CD14-positive monocyte (primary cell): ENCODE data around the gene PTPRH. TPM values are rescaled to one million over a fixed set of nuclear protein-coding genes. Genes with fewer than 3 reads are reported as not detected.

Experiments used
- DNase-seq, 3 donors: peaks; one replicate each; pipeline ENCODE4 v3.0.0-alpha.2; 2011 to 2022
- H2AFZ ChIP-seq: 2 replicates; pipeline ENCODE4 v1.6.0; 2012; ENCODE audit warnings: mild to moderate bottlenecking, low read depth, low read length, inconsistent platforms; ENCODE audit not compliant: insufficient read depth, poor library complexity, severe bottlenecking
- H3K27ac ChIP-seq, 2 donors: 1 replicate in 1 of 2; 2 replicates in 1 of 2; pipeline ENCODE4 v1.5.1; 2012 to 2013; ENCODE audit warnings: low read length in 2 of 2, control low read depth in 1 of 2, inconsistent platforms in 1 of 2, low read depth in 1 of 2, mild to moderate bottlenecking in 1 of 2
- H3K27me3 ChIP-seq, 2 donors: one replicate each; pipeline versions ENCODE4 v1.6.0 to v1.6.1; 2011 to 2013; ENCODE audit warnings: low read length in 2 of 2; ENCODE audit not compliant: control insufficient read depth in 2 of 2, insufficient read depth in 2 of 2
- H3K36me3 ChIP-seq, 2 donors: replicated peaks in 1 of 2; 1 replicate in 1 of 2; 2 replicates in 1 of 2; pipeline versions ENCODE4 v1.5.1 to v1.6.1; 2012 to 2013; ENCODE audit warnings: low read length in 2 of 2, control low read depth in 1 of 2, inconsistent platforms in 1 of 2, mild to moderate bottlenecking in 1 of 2; ENCODE audit not compliant: insufficient read depth in 2 of 2, control insufficient read depth in 1 of 2
- H3K4me1 ChIP-seq, 2 donors: 1 replicate in 1 of 2; 2 replicates in 1 of 2; pipeline versions ENCODE4 v1.5.1 to v1.6.1; 2012 to 2013; ENCODE audit warnings: low read length in 2 of 2, control low read depth in 1 of 2, inconsistent platforms in 1 of 2, mild to moderate bottlenecking in 1 of 2, moderate library complexity in 1 of 2; ENCODE audit not compliant: insufficient read depth in 2 of 2, control insufficient read depth in 1 of 2
- H3K4me2 ChIP-seq: replicated peaks from 2 replicates; pipeline ENCODE3; 2012; ENCODE audit warnings: low read length, moderate library complexity, mild to moderate bottlenecking; ENCODE audit not compliant: poor library complexity, severe bottlenecking; ENCODE audit errors: extremely low read depth
- H3K4me3 ChIP-seq, 3 experiments: fragments of 200-600 bp in 1 of 3; sonication (generic) in 1 of 3; replicated peaks in 1 of 3; 1 replicate in 2 of 3; 2 replicates in 1 of 3; pipeline ENCODE4 v1.5.1; 2011 to 2013; ENCODE audit warnings: low read length in 3 of 3, mild to moderate bottlenecking in 3 of 3, control low read depth in 2 of 3, low read depth in 2 of 3, inconsistent platforms in 1 of 3, moderate library complexity in 1 of 3
- H3K79me2 ChIP-seq: 2 replicates; pipeline ENCODE4 v1.6.0; 2012; ENCODE audit warnings: mild to moderate bottlenecking, control low read depth, inconsistent platforms, low read length, moderate library complexity; ENCODE audit not compliant: insufficient read depth
- H3K9ac ChIP-seq: 2 replicates; pipeline ENCODE4 v1.6.0; 2017; ENCODE audit warnings: low read length, mild to moderate bottlenecking; ENCODE audit not compliant: insufficient read depth, poor library complexity, severe bottlenecking
- H3K9me3 ChIP-seq, 2 donors: replicated peaks in 1 of 2; 1 replicate in 1 of 2; 2 replicates in 1 of 2; pipeline versions ENCODE4 v1.5.1 to v1.6.1; 2012 to 2013; ENCODE audit warnings: low read length in 2 of 2, control low read depth in 1 of 2; ENCODE audit not compliant: control insufficient read depth in 1 of 2, insufficient read depth in 1 of 2
- H4K20me1 ChIP-seq: 2 replicates; pipeline ENCODE4 v1.6.0; 2012; ENCODE audit warnings: mild to moderate bottlenecking, low read length, control low read depth, moderate library complexity; ENCODE audit not compliant: insufficient read depth
- H3K27ac Mint-ChIP-seq, 7 donors: one replicate each; pipeline ENCODE4 v1.8.0; 2020; ENCODE audit warnings: mild to moderate bottlenecking in 7 of 7, mixed read lengths in 7 of 7, moderate library complexity in 6 of 7, inconsistent platforms in 2 of 7
- H3K27me3 Mint-ChIP-seq, 3 donors: one replicate each; pipeline ENCODE4 v1.8.0; 2021 to 2022; ENCODE audit warnings: low read depth in 3 of 3, mild to moderate bottlenecking in 3 of 3, mixed read lengths in 3 of 3, moderate library complexity in 3 of 3, inconsistent platforms in 1 of 3
- H3K36me3 Mint-ChIP-seq, 2 donors: one replicate each; pipeline ENCODE4 v1.8.0; 2020; ENCODE audit warnings: mixed read lengths in 2 of 2, inconsistent platforms in 1 of 2, mild to moderate bottlenecking in 1 of 2
- H3K4me1 Mint-ChIP-seq: one replicate; pipeline ENCODE4 v1.8.0; 2020; ENCODE audit warnings: mild to moderate bottlenecking, mixed read lengths
- H3K4me3 Mint-ChIP-seq, 2 donors: one replicate each; pipeline ENCODE4 v1.8.0; 2020; ENCODE audit warnings: mild to moderate bottlenecking in 2 of 2, mixed read lengths in 2 of 2, moderate library complexity in 1 of 2
- H3K9me3 Mint-ChIP-seq, 7 donors: one replicate each; pipeline ENCODE4 v1.8.0; 2020 to 2022; ENCODE audit warnings: mixed read lengths in 7 of 7, mild to moderate bottlenecking in 6 of 7, moderate library complexity in 6 of 7, inconsistent platforms in 2 of 7
- WGBS: methylation state at CpG from one replicate; pipeline ENCODE4 v1.1.5; 2013; ENCODE audit warnings: missing lambda C conversion rate; ENCODE audit not compliant: insufficient coverage; 5-methylcytosine and 5-hydroxymethylcytosine counted together
- intact Hi-C, 2 donors: fragments of 100-400 bp; cut with micrococcal nuclease; formaldehyde crosslinking; loops; one replicate each; pipeline versions ENCODE4 v1.15.0 to v1.15.1; 2023
- polyA plus RNA-seq, 3 donors: library from polyadenylated mRNA; depleted of rRNA in 1 of 3; unstranded in 2 of 3; stranded (reverse) in 1 of 3; fragments of 300-500 nt in 2 of 3; fragments of >200 nt in 1 of 3; fragmentation: Illumina TruSeq in 2 of 3; gene quantifications; 1 replicate in 2 of 3; 2 replicates in 1 of 3; pipeline ENCODE4 v1.2.3, GENCODE V29; 2012 to 2021
- TF ChIP-seq, protein P1 (sequence below): fragments of 200-600 bp; IDR thresholded peaks from one replicate; pipeline ENCODE4 v1.8.0; 2022; ENCODE audit warnings: antibody characterized with exemption, mild to moderate bottlenecking

The PTPRH gene
- polyA plus RNA-seq, 3 donors = 0.08 to 0.53 TPM; not detected in 1

DNA sequence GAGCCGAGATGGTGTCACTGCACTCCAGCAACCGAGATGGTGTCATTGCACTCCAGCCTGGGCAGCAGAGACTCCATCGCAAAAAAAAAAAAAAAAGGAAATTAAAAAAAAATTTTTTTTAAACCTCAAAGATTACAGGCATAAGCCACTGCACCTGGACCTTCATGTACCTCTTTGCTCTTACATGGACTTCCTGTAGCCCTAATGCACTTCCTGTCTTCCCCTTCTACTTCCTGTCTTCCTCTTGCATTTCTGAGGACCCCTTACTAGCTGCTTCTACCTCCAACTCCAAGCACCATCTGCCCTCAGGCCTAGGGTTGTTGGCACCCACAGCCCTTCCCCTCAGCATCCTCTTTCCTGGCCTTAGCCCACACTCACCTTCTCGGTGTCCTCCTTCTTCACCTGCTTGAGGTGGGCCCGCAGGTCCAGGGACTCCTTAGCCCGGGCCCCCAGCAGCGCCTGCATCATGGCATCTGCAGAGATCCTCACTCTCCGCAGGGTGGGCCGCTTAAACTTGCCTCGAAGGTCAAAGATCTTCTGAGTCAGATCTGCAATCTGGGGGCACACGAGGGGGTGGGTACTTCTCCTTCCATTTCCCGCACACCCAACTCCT lies 55.5 kb downstream of the PTPRH start:
- Histone ChIP-seq H3K4me3 (no peak overlapping the region), H4K20me1 (no peaks in the 10 kb centered on the region), H3K9me3 (peaks cover 8 to 18% of the 10 kb centered on the region in 2 donors), H3K4me2 (no peak overlapping the region), H2AFZ (no peak overlapping the region), H3K79me2 (no peaks in the 10 kb centered on the region), H3K9ac (no peak overlapping the region), H3K4me1 (peaks cover 5 to 17% of the 10 kb centered on the region in 2 donors), H3K27me3 (peaks cover 12 to 49% of the 10 kb centered on the region in 2 donors), H3K36me3 (no peaks in the 10 kb centered on the region), H3K27ac (no peak overlapping the region)
- 90% methylated on average over 8 of the region's 12 CpGs for WGBS
- H3K9me3 Mint-ChIP-seq = peaks cover 6 to 25% (median 17%) of the 10 kb centered on the region in 7 donors
- intact Hi-C loops = no loop called here
- peaks cover 43 to 67% (median 56%) of the 10 kb centered on the region in 3 donors for H3K27me3 Mint-ChIP-seq
- no peak overlapping the region for H3K4me3 Mint-ChIP-seq
- no peak overlapping the region for H3K27ac Mint-ChIP-seq
- peaks cover 13% of the 10 kb centered on the region for H3K4me1 Mint-ChIP-seq
- TF ChIP-seq, protein P1, sequence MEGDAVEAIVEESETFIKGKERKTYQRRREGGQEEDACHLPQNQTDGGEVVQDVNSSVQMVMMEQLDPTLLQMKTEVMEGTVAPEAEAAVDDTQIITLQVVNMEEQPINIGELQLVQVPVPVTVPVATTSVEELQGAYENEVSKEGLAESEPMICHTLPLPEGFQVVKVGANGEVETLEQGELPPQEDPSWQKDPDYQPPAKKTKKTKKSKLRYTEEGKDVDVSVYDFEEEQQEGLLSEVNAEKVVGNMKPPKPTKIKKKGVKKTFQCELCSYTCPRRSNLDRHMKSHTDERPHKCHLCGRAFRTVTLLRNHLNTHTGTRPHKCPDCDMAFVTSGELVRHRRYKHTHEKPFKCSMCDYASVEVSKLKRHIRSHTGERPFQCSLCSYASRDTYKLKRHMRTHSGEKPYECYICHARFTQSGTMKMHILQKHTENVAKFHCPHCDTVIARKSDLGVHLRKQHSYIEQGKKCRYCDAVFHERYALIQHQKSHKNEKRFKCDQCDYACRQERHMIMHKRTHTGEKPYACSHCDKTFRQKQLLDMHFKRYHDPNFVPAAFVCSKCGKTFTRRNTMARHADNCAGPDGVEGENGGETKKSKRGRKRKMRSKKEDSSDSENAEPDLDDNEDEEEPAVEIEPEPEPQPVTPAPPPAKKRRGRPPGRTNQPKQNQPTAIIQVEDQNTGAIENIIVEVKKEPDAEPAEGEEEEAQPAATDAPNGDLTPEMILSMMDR = no peak
- no peak for DNase-seq
- peaks cover 2 to 6% of the 10 kb centered on the region in 2 donors for H3K36me3 Mint-ChIP-seq

DNA sequence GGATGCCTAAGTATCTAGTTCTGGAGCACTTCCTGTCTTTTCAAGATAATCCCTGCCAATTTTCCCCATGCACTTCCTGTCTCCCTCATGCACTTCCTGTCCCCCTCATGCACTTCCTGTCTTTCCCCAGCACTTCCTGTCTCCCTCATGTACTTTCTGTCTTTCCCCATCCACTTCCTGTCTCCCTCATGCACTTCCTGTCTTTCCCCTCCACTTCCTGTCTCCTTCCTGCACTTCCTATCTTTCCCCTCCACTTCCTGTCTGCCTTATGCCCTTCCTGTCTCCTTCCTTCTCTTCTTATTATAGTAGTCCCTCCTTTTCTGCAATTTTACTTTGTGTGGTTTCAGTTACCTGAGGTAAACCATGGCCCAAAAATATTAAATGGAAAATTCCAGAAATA lies 57.3 kb downstream of the PTPRH start:
- H3K27ac ChIP-seq = no peak overlapping the region
- no peak for DNase-seq

More for the DNA sequence above, 57.3 kb downstream of the PTPRH start:
- Histone ChIP-seq H3K4me1 (peaks cover 5 to 13% of the 10 kb centered on the region in 2 donors), H3K27me3 (peaks cover 17 to 50% of the 10 kb centered on the region in 2 donors), H3K9ac (no peak overlapping the region), H3K4me3 (no peak overlapping the region), H3K4me2 (no peak overlapping the region), H3K9me3 (peaks cover 8 to 18% of the 10 kb centered on the region in 2 donors), H2AFZ (no peak overlapping the region), H4K20me1 (no peaks in the 10 kb centered on the region), H3K79me2 (no peaks in the 10 kb centered on the region), H3K36me3 (no peaks in the 10 kb centered on the region)
- intact Hi-C loops = no loop called here
- TF ChIP-seq, protein P1 = no peak
- Mint-ChIP-seq H3K27me3 (peaks cover 49 to 67% (median 56%) of the 10 kb centered on the region in 3 donors), H3K4me3 (peak overlapping the region in 1 of 2 donors; percentile 62), H3K36me3 (peaks cover 2 to 6% of the 10 kb centered on the region in 2 donors), H3K4me1 (peaks cover 14% of the 10 kb centered on the region), H3K9me3 (peaks cover 6 to 25% (median 17%) of the 10 kb centered on the region in 7 donors), H3K27ac (peak overlapping the region in 4 of 7 donors; percentile 30 to 68 (median 56))
